Uterus (tissue), 2 donors: ENCODE data around the gene BAIAP2.

ENCODE experiments used
- CTCF ChIP-seq, 4 experiments: fragments of 200-600 bp in 2 of 4; fragments of 450-650 bp in 2 of 4; sonication (generic) in 2 of 4; IDR thresholded peaks; one replicate each; pipeline ENCODE4 v1.5.1; 2016 to 2019; ENCODE audit warnings: antibody characterized with exemption in 4 of 4, mild to moderate bottlenecking in 2 of 4, moderate library complexity in 1 of 4
- POLR2A ChIP-seq, 2 donors: fragments of 450-650 bp; IDR thresholded peaks; one replicate each; pipeline ENCODE4 v1.6.1; 2016; ENCODE audit warnings: antibody characterized with exemption in 2 of 2, mild to moderate bottlenecking in 1 of 2, moderate library complexity in 1 of 2

DNA sequence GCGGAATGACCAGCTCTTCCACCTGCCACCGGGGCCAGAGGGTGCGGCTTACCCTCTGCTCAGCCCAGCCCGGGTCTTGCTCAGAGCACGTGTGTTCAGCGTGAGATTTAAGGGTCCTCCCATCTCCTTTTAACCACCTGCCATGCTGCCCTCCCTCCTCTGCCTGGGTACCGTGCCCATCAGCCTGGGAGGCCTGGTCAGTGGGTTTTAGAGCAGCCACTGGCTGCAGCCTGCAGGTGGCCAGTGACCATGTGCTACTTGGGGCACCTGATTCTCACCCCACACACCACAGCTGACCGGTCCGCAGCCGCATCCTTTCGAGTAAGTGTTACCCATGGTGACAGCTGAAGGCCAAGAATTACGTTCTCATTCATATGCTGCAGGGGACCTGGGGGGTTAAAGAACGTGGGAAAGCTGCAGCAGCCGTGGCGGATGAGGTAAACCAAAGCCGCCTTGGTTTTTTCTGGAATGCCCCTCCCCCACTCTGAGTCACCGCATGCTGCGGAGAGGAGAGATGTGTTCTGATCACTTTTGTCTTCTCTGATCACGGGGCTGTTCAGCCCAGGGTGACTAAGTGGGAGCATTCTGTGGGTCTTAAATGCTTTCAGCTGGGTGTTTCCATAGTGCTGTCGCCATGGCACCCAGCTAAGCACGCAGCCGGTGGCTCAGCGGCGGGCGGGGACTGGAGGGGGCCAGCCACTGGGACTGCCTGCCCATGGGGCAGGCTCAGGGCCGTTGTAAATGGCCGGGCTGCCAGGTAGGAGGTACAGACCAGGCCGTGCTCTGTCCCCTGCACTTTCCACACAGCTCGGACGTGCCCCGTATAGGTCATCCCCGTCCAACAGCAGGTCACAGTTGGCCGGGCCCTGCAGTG is 59.8 kb downstream of the BAIAP2 start:
- TF ChIP-seq CTCF (IDR thresholded peaks at IDR 0.05) (no peak), POLR2A (IDR thresholded peaks at IDR 0.05) (no peak)
